Measurements from ENCODE around the gene HPCAL1.

DNA sequence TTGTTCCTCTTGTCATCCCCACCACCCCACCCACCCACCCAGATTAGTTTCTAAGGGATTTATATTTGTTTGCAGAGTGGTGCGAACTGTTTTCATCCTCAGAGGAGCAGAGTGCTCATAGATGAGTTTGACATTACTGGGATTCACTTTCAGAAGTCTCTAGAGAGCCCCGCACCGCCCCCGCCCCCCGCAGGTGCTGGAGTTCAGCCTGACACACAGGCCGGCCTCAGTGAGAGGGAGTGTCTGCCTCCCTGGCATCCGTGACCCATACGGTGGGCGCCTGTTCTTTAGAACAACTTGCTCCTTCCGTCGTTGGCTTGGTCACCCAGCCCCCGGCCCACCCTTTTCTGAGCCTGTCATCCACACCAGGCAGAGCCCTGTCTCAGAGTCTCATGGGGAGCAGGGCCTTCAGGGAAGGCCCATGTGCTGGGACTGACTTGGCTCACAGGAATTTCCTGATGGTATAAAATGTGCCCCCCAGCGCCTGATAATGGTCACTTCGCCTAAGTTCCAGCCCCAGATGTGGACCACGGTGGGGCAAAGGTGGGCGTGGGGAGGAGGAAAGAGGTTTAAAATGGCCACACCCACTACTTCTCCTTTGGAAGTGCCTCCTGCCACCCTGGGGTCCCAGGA, 44.3 kb downstream of the HPCAL1 start:
- TF ChIP-seq, protein P1, sequence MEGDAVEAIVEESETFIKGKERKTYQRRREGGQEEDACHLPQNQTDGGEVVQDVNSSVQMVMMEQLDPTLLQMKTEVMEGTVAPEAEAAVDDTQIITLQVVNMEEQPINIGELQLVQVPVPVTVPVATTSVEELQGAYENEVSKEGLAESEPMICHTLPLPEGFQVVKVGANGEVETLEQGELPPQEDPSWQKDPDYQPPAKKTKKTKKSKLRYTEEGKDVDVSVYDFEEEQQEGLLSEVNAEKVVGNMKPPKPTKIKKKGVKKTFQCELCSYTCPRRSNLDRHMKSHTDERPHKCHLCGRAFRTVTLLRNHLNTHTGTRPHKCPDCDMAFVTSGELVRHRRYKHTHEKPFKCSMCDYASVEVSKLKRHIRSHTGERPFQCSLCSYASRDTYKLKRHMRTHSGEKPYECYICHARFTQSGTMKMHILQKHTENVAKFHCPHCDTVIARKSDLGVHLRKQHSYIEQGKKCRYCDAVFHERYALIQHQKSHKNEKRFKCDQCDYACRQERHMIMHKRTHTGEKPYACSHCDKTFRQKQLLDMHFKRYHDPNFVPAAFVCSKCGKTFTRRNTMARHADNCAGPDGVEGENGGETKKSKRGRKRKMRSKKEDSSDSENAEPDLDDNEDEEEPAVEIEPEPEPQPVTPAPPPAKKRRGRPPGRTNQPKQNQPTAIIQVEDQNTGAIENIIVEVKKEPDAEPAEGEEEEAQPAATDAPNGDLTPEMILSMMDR (IDR thresholded peaks at IDR 0.05) = no peak
- no peak for TF ChIP-seq POLR2A (IDR thresholded peaks at IDR 0.05)
